ENCODE measurements around the gene SMPD4. TPM values are rescaled to one million over a fixed set of nuclear protein-coding genes. Genes with fewer than 3 reads are reported as not detected.
"Not testable (repeated sequence)": the region's sequence is repeated elsewhere in the genome, so short reads cannot be mapped to it uniquely, and the experiment has no call there.

Gene SMPD4, protein sequence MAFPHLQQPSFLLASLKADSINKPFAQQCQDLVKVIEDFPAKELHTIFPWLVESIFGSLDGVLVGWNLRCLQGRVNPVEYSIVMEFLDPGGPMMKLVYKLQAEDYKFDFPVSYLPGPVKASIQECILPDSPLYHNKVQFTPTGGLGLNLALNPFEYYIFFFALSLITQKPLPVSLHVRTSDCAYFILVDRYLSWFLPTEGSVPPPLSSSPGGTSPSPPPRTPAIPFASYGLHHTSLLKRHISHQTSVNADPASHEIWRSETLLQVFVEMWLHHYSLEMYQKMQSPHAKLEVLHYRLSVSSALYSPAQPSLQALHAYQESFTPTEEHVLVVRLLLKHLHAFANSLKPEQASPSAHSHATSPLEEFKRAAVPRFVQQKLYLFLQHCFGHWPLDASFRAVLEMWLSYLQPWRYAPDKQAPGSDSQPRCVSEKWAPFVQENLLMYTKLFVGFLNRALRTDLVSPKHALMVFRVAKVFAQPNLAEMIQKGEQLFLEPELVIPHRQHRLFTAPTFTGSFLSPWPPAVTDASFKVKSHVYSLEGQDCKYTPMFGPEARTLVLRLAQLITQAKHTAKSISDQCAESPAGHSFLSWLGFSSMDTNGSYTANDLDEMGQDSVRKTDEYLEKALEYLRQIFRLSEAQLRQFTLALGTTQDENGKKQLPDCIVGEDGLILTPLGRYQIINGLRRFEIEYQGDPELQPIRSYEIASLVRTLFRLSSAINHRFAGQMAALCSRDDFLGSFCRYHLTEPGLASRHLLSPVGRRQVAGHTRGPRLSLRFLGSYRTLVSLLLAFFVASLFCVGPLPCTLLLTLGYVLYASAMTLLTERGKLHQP
- total RNA-seq (24.7 and 28.1 TPM in 2 replicates), polyA plus RNA-seq (43.7 and 47.9 TPM in 2 replicates)

DNA sequence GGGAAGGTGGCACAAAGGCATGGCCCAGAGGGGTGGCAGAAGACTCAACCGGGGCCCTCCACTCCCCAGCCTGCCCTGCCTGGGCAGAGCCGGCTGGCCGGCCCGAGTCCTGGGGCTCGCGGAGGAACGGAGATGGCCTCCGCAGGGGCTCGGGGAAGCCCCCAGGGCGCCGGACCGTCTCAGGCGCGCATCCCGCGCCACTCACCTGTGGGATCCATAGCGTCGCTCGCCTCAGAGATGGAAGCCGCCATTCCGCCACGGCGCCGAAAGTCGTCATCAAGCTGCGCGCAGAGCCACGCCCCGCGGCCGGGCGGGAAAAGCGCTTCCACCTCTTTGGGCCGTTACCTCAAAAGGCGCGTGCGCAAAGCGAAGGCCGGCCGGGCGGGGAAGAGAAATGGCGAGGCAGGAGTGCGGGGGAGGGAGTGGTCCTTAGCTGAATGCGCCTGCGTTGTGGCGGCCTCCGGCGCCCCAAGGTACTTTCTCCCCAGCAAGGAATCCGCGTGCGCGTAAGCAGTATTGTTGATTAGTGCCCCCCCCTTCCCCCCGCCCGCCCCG, at the start of gene SMPD4:
TSS of gene SMPD4 (minus strand) at position 278 of the 555 bp plus-strand sequence. CDS start 5,010 bp downstream, outside the sequence.
- H3K27me3 ChIP-seq = no peaks in the 10 kb centered on the region
- peaks cover 23% of the 10 kb centered on the region for H3K4me1 ChIP-seq (ENCODE audit: insufficient read depth)
- H3K9me3 ChIP-seq (ENCODE audit: low read depth) = no peaks in the 10 kb centered on the region
- TF ChIP-seq EZH2 (IDR thresholded peaks at IDR 0.05; ENCODE audit: borderline replicate concordance) = no peak
- TF ChIP-seq EZH2phosphoT487 (IDR thresholded peaks at IDR 0.05; ENCODE audit: low read depth, severe bottlenecking, unreplicated experiment) = no peak
- TF ChIP-seq, protein P1, sequence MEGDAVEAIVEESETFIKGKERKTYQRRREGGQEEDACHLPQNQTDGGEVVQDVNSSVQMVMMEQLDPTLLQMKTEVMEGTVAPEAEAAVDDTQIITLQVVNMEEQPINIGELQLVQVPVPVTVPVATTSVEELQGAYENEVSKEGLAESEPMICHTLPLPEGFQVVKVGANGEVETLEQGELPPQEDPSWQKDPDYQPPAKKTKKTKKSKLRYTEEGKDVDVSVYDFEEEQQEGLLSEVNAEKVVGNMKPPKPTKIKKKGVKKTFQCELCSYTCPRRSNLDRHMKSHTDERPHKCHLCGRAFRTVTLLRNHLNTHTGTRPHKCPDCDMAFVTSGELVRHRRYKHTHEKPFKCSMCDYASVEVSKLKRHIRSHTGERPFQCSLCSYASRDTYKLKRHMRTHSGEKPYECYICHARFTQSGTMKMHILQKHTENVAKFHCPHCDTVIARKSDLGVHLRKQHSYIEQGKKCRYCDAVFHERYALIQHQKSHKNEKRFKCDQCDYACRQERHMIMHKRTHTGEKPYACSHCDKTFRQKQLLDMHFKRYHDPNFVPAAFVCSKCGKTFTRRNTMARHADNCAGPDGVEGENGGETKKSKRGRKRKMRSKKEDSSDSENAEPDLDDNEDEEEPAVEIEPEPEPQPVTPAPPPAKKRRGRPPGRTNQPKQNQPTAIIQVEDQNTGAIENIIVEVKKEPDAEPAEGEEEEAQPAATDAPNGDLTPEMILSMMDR (IDR thresholded peaks at IDR 0.05; ENCODE audit: poor library complexity) = no peak
- no peaks in the 10 kb centered on the region for H4K20me1 ChIP-seq (ENCODE audit: insufficient read depth, poor library complexity, severe bottlenecking)
- H3K79me2 ChIP-seq = peaks cover 75% of the 10 kb centered on the region
- H2AFZ ChIP-seq = peak within 1 kb of the TSS; percentile 78
- H3K36me3 ChIP-seq (replicated peaks; ENCODE audit: insufficient read depth, low read depth) = no peaks in the 10 kb centered on the region
- DNase-seq (ENCODE audit: low spot score) = peak; percentile 98
- peak within 1 kb of the TSS; percentile 89 for H3K27ac ChIP-seq
- H3K9me2 ChIP-seq (replicated peaks; ENCODE audit: insufficient read depth) = no peaks in the 10 kb centered on the region
- peak within 1 kb of the TSS; percentile 92 for H3K4me2 ChIP-seq
- under 1% methylated on average over 49 of the region's 55 CpGs for WGBS (ENCODE audit: low lambda C conversion rate, missing lambda C conversion rate)
- H3K4me3 ChIP-seq = peak within 1 kb of the TSS; percentile 96

DNA sequence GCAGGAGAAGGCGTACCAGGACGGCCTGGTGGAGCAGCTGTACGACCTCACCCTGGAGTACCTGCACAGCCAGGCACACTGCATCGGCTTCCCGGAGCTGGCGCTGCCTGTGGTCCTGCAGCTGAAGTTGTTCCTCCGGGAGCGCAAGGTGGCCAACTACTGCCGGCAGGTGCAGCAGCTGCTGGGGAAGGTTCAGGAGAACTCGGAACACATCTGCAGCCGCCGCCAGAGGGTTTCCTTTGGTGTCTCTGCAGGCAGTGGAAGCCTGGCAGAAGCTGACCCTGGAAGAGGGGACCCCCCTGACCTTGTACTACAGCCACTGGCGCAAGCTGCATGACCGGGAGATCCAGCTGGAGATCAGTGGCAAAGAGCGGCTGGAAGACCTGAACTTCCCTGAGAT, 49.5 kb upstream of the SMPD4 start:
- not testable (repeated sequence) for H3K27me3 ChIP-seq; H3K4me3 ChIP-seq; DNase-seq (ENCODE audit: low spot score); H2AFZ ChIP-seq; H3K36me3 ChIP-seq (replicated peaks; ENCODE audit: insufficient read depth, low read depth); H3K79me2 ChIP-seq; H4K20me1 ChIP-seq (ENCODE audit: insufficient read depth, poor library complexity, severe bottlenecking); H3K9me2 ChIP-seq (replicated peaks; ENCODE audit: insufficient read depth); H3K4me2 ChIP-seq; H3K9me3 ChIP-seq (ENCODE audit: low read depth); H3K4me1 ChIP-seq (ENCODE audit: insufficient read depth); H3K27ac ChIP-seq
- 94% methylated on average over 13 of the region's 15 CpGs for WGBS (ENCODE audit: low lambda C conversion rate, missing lambda C conversion rate)

DNA sequence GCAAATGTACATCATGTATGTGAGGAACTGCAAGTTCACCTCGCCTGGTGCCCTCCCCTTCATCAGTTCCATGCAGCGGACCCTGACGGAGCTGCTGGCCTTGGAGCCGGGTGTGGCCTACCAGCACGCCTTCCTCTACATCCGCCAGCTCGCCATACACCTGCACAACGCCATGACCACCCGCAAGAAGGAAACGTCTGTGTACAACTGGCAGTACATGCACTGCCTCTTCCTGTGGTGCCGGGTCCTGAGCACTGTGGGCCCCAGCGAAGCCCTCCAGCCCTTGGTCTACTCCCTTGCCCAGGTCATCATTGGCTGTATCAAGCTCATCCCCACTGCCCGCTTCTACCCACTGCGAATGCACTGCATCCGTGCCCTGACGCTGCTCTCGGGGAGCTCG, 49.0 kb upstream of the SMPD4 start:
- H3K79me2 ChIP-seq; H3K27ac ChIP-seq; H3K9me3 ChIP-seq (ENCODE audit: low read depth); H3K4me3 ChIP-seq; H3K36me3 ChIP-seq (replicated peaks; ENCODE audit: insufficient read depth, low read depth); H3K27me3 ChIP-seq; H4K20me1 ChIP-seq (ENCODE audit: insufficient read depth, poor library complexity, severe bottlenecking); H3K9me2 ChIP-seq (replicated peaks; ENCODE audit: insufficient read depth); H2AFZ ChIP-seq; DNase-seq (ENCODE audit: low spot score); H3K4me1 ChIP-seq (ENCODE audit: insufficient read depth); H3K4me2 ChIP-seq: not testable (repeated sequence)
- 94% methylated on average over 17 of the region's 18 CpGs for WGBS (ENCODE audit: low lambda C conversion rate, missing lambda C conversion rate)

DNA sequence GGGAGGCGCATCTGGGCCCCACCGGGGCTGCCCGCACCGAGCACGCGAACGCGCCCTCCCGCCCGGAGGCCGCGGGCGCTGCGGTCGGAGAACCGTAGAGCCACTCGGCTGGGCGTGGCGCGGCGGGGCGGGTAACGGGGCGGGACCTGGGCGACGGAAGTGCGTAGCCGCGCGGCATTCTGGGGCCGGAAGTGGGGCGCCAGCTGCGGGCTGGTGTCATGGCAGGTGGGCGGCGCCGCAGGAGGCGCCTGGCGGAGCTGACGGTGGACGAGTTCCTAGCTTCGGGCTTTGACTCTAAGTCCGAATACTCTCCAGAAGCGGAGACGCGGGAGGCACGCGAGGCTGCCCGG, 47.7 kb upstream of the SMPD4 start:
- not testable (repeated sequence) for H3K4me3 ChIP-seq; H3K27me3 ChIP-seq; H3K27ac ChIP-seq; H3K4me1 ChIP-seq (ENCODE audit: insufficient read depth); H3K9me2 ChIP-seq (replicated peaks; ENCODE audit: insufficient read depth); H2AFZ ChIP-seq; H3K9me3 ChIP-seq (ENCODE audit: low read depth); H3K4me2 ChIP-seq; H4K20me1 ChIP-seq (ENCODE audit: insufficient read depth, poor library complexity, severe bottlenecking); H3K36me3 ChIP-seq (replicated peaks; ENCODE audit: insufficient read depth, low read depth); H3K79me2 ChIP-seq; DNase-seq (ENCODE audit: low spot score)
- 98% methylated on average over 10 of the region's 48 CpGs for WGBS (ENCODE audit: low lambda C conversion rate, missing lambda C conversion rate)

DNA sequence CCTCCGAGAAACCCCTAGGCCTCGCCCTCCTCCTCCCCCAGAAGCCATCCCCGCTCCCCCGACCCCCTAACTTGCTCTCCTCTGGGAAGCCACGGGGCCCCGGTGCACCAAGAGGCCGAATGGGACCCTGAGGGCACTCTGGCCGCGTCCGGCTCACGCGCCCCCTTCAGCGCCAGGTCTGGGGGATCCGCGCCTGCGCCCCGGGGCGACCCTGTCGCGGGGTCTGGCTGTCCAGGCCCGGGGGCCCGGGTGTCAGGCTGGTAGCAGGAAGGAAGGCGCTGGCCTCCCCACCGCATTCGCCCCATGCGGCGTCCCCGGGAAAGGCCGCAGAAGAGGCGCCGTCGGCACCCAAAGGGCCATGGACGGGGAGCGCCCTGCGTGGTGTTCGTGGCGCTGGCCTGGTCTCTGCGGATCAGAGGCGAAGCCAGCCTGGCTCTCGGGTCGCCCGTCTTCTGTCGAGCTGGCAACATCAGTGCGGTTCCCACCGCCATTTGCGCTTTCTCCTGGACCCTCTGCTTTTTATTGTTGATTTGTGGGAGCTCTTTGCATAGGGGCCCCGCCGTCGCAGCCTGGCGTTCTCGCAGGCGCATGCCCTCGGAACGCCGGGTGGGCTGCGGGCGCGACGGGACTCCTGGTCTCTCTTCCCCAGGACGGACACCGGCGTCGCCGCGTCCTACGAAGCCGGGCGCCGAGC, 47.2 kb upstream of the SMPD4 start:
- H3K4me3 ChIP-seq; H3K79me2 ChIP-seq; H4K20me1 ChIP-seq (ENCODE audit: insufficient read depth, poor library complexity, severe bottlenecking); H3K4me2 ChIP-seq; DNase-seq (ENCODE audit: low spot score); H3K27ac ChIP-seq; H2AFZ ChIP-seq; H3K27me3 ChIP-seq; H3K4me1 ChIP-seq (ENCODE audit: insufficient read depth); H3K36me3 ChIP-seq (replicated peaks; ENCODE audit: insufficient read depth, low read depth); H3K9me2 ChIP-seq (replicated peaks; ENCODE audit: insufficient read depth); H3K9me3 ChIP-seq (ENCODE audit: low read depth): not testable (repeated sequence)
- 97% methylated on average over 40 of the region's 69 CpGs for WGBS (ENCODE audit: low lambda C conversion rate, missing lambda C conversion rate)

DNA sequence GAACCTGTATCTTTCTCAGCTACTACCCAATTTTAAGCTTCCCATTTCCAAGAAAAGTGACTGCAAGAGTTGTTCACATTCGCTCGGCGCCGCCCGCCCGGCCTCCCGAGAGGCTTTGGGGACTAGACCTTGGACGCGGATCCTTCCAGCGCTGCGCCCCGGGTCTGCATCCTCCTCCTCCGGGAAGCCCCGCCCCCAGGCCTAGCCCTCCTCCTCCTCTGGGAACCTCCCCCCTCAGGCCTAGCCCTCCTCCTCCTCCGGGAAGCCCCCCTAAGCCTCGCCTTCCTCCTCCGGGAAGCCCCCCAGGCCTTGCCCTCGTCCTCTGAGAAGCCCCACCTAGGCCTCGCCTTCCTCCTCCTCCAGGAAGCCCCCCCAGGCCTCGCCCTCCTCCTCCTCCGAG, 46.6 kb upstream of the SMPD4 start:
- H3K4me2 ChIP-seq; H3K79me2 ChIP-seq; H3K27ac ChIP-seq; H3K4me1 ChIP-seq (ENCODE audit: insufficient read depth); H3K36me3 ChIP-seq (replicated peaks; ENCODE audit: insufficient read depth, low read depth); DNase-seq (ENCODE audit: low spot score); H3K9me2 ChIP-seq (replicated peaks; ENCODE audit: insufficient read depth); H2AFZ ChIP-seq; H4K20me1 ChIP-seq (ENCODE audit: insufficient read depth, poor library complexity, severe bottlenecking); H3K9me3 ChIP-seq (ENCODE audit: low read depth); H3K4me3 ChIP-seq; H3K27me3 ChIP-seq: not testable (repeated sequence)
- 98% methylated on average over 12 of the region's 21 CpGs for WGBS (ENCODE audit: low lambda C conversion rate, missing lambda C conversion rate)

DNA sequence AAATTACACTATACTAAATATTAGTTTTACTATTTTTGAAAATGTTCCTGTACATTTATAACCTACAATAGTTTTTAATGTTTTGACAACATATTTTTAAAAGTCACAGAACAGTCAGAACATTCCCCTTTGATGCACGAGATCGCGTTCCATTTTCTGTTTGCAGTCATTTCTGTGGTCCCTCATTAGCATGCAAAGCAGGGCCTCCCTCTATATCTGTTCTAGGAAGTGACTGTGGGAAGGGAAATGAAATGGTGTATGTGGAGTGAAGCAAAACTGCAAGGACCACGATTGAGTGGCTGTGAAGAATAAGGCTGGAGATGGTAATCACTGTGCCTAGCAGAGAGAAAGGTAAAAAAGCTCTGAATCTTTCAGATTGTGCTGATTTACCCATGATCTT, 41.1 kb upstream of the SMPD4 start:
- H2AFZ ChIP-seq; H3K36me3 ChIP-seq (replicated peaks; ENCODE audit: insufficient read depth, low read depth); H3K79me2 ChIP-seq; H3K27ac ChIP-seq; H3K4me3 ChIP-seq; H3K27me3 ChIP-seq; DNase-seq (ENCODE audit: low spot score); H4K20me1 ChIP-seq (ENCODE audit: insufficient read depth, poor library complexity, severe bottlenecking); H3K9me2 ChIP-seq (replicated peaks; ENCODE audit: insufficient read depth); H3K9me3 ChIP-seq (ENCODE audit: low read depth); H3K4me1 ChIP-seq (ENCODE audit: insufficient read depth); H3K4me2 ChIP-seq: not testable (repeated sequence)
- WGBS (ENCODE audit: low lambda C conversion rate, missing lambda C conversion rate) = 63% methylated on average over 4 of the region's 4 CpGs

All from hepatocyte (in vitro differentiated cells).